Measurements from ENCODE around the gene ING5. TPM values are rescaled to one million over a fixed set of nuclear protein-coding genes. Genes with fewer than 3 reads are reported as not detected.

The ING5 gene
- total RNA-seq, 2 experiments from 2014 or later, result 51.2 to 51.3 TPM

GRCh38 chr2:241775223-241776177 lies 73.7 kb downstream of the ING5 start:
- H3K36me3 Mint-ChIP-seq (ENCODE audit: low read depth), result no peaks in the 10 kb centered on the region
- Histone ChIP-seq H3K27ac (ENCODE audit: low read depth in 1 of 2, low read length in 2 of 2) (no peak overlapping the region), H3K4me3 (ENCODE audit: low read length) (no peak overlapping the region), H3K4me1 (ENCODE audit: insufficient read depth, low read length) (peaks cover 17% of the 10 kb centered on the region), H3K36me3 (ENCODE audit: insufficient read depth, low read length) (no peaks in the 10 kb centered on the region), H3K27me3 (ENCODE audit: control insufficient read depth in 1 of 2, insufficient read depth in 2 of 2, low read length in 2 of 2) (peaks cover 0 to 4% of the 10 kb centered on the region in 2 experiments), H3K9me3 (ENCODE audit: control insufficient read depth in 1 of 2, insufficient read depth in 1 of 2, low read length in 2 of 2) (no peaks in the 10 kb centered on the region)
- H3K27me3 Mint-ChIP-seq, result no peaks in the 10 kb centered on the region
- H3K27ac Mint-ChIP-seq, result no peak overlapping the region
- DNase-seq (no peak), ATAC-seq (ENCODE audit: poor library complexity) (no peak)
- ChIA-PET POLR2A (no interaction called here), CTCF (no interaction called here)
- H3K9me3 Mint-ChIP-seq, result no peaks in the 10 kb centered on the region
- intact Hi-C loops (cut with DNase I, micrococcal nuclease), result no loop called here
- no peak for TF ChIP-seq CTCF (IDR thresholded peaks at IDR 0.05)
- H3K4me3 Mint-ChIP-seq, result no peak overlapping the region
- H3K4me1 Mint-ChIP-seq (ENCODE audit: low read depth), result peaks cover 15% of the 10 kb centered on the region

- Mint-ChIP-seq H3K27ac (no peak within 1 kb of the TSS), H3K27me3 (no peaks in the 10 kb centered on the region), H3K9me3 (peaks cover 3% of the 10 kb centered on the region), H3K4me3 (no peak within 1 kb of the TSS), H3K4me1 (ENCODE audit: low read depth) (peaks cover 15% of the 10 kb centered on the region), H3K36me3 (ENCODE audit: low read depth) (no peaks in the 10 kb centered on the region)
- H3K27ac ChIP-seq (ENCODE audit: low read depth in 1 of 2, low read length in 2 of 2), result no peak within 1 kb of the TSS
- POLR2A ChIA-PET, result no interaction called here
- H3K9me3 ChIP-seq (ENCODE audit: control insufficient read depth in 1 of 2, insufficient read depth in 1 of 2, low read length in 2 of 2), result peaks cover 0 to 6% of the 10 kb centered on the region in 2 experiments
- ATAC-seq (ENCODE audit: poor library complexity), result no peak
- no peak for DNase-seq
- H3K4me1 ChIP-seq (ENCODE audit: insufficient read depth, low read length), result peaks cover 15% of the 10 kb centered on the region
- H3K36me3 ChIP-seq (ENCODE audit: insufficient read depth, low read length), result no peaks in the 10 kb centered on the region
- TF ChIP-seq CTCF (IDR thresholded peaks at IDR 0.05), result no peak
- CTCF ChIA-PET, result no interaction called here
- intact Hi-C loops (cut with DNase I, micrococcal nuclease), result no loop called here
- H3K27me3 ChIP-seq (ENCODE audit: control insufficient read depth in 1 of 2, insufficient read depth in 2 of 2, low read length in 2 of 2), result peaks cover 0 to 4% of the 10 kb centered on the region in 2 experiments
- no peak within 1 kb of the TSS for H3K4me3 ChIP-seq (ENCODE audit: low read length)
These were observed 74.7 kb downstream of the ING5 start, which contains the start of gene GAL3ST2 for GRCh38 chr2:241776336-241777169. Gene GAL3ST2 (plus strand): TSS chr2:241776822. CDS start chr2:241776956, 134 bp downstream.

GRCh38 chr2:241777170-241777685 lies 75.4 kb downstream of the ING5 start:
- Histone ChIP-seq H3K36me3 (ENCODE audit: insufficient read depth, low read length) (no peaks in the 10 kb centered on the region), H3K27me3 (ENCODE audit: control insufficient read depth in 1 of 2, insufficient read depth in 2 of 2, low read length in 2 of 2) (peaks cover 0 to 4% of the 10 kb centered on the region in 2 experiments), H3K4me1 (ENCODE audit: insufficient read depth, low read length) (peaks cover 9% of the 10 kb centered on the region), H3K4me3 (ENCODE audit: low read length) (no peak overlapping the region), H3K9me3 (ENCODE audit: control insufficient read depth in 1 of 2, insufficient read depth in 1 of 2, low read length in 2 of 2) (peaks cover 0 to 6% of the 10 kb centered on the region in 2 experiments), H3K27ac (ENCODE audit: low read depth in 1 of 2, low read length in 2 of 2) (no peak overlapping the region)
- Mint-ChIP-seq H3K27ac (no peak overlapping the region), H3K36me3 (ENCODE audit: low read depth) (no peaks in the 10 kb centered on the region), H3K27me3 (no peaks in the 10 kb centered on the region), H3K9me3 (peaks cover 3% of the 10 kb centered on the region), H3K4me3 (no peak overlapping the region), H3K4me1 (ENCODE audit: low read depth) (peaks cover 9% of the 10 kb centered on the region)
- no peak for ATAC-seq (ENCODE audit: poor library complexity)
- intact Hi-C loops (cut with DNase I, micrococcal nuclease), result no loop called here
- DNase-seq, result no peak
- ChIA-PET CTCF (no interaction called here), POLR2A (no interaction called here)
- no peak for TF ChIP-seq CTCF (IDR thresholded peaks at IDR 0.05)

Measured in CD4-positive, alpha-beta T cell (primary cell).